H1 (cell line): Measurements from ENCODE around the gene CDCA4. TPM values are rescaled to one million over a fixed set of nuclear protein-coding genes. Genes with fewer than 3 reads are reported as not detected.

Experiments
- GTF2F1 ChIP-seq: IDR thresholded peaks from 2 replicates; pipeline ENCODE4 v1.6.1; 2012; ENCODE audit warnings: low read depth, low read length, improper control_type of control experiment, borderline replicate concordance
- SP1 ChIP-seq: IDR thresholded peaks from 2 replicates; pipeline ENCODE4 v1.6.1; 2011; ENCODE audit warnings: low read depth, low read length
- TAF7 ChIP-seq: optimal IDR thresholded peaks from 2 replicates; pipeline ENCODE3; 2011; ENCODE audit warnings: low read depth, mild to moderate bottlenecking, inconsistent platforms, low read length, moderate library complexity, borderline replicate concordance
- polyA plus RNA-seq, 7 experiments: library from polyadenylated mRNA; depleted of rRNA in 3 of 7; stranded (reverse) in 5 of 7; unstranded in 2 of 7; fragments of >200 nt in 5 of 7; fragments of 200-250 nt in 2 of 7; gene quantifications; 1 replicate in 5 of 7; 2 replicates in 1 of 7; 4 replicates in 1 of 7; pipeline versions ENCODE4 v1.2.1 to v1.2.3, GENCODE V29; 2011 to 2013; ENCODE audit warnings: missing spikeins in 2 of 7, mixed read lengths in 2 of 7
- total RNA-seq: library from RNA; stranded (reverse); fragmentation: NEBNext Ultra II Directional; extraction: Animal tissue kit (Norgen Biotek cat#: 25700); gene quantifications from 2 replicates; pipeline ENCODE4 v1.2.1, GENCODE V29; 2021
- TF ChIP-seq, protein P1 (sequence below): fragments of 300-600 bp; sonication (generic); IDR thresholded peaks from 2 replicates; pipeline ENCODE4 v1.7.1; 2012; ENCODE audit warnings: low read length, moderate library complexity, mild to moderate bottlenecking, inconsistent platforms; ENCODE audit not compliant: insufficient replicate concordance
- TF ChIP-seq, protein P2 (sequence below), 3 experiments: IDR thresholded peaks; 1 replicate in 2 of 3; 2 replicates in 1 of 3; pipeline versions ENCODE4 v1.5.1 to v1.6.1; 2011; ENCODE audit warnings: low read length in 3 of 3, mild to moderate bottlenecking in 3 of 3, inconsistent platforms in 2 of 3, low read depth in 1 of 3, moderate library complexity in 1 of 3; ENCODE audit not compliant: insufficient read depth in 1 of 3; ENCODE audit errors: control extremely low read depth in 1 of 3

Gene CDCA4
- total and polyA plus RNA-seq, 2 of the 8 experiments (the other 6 are each of a cell fraction or from before 2014, with no cell fraction given) = 49.9 to 62.4 TPM

DNA sequence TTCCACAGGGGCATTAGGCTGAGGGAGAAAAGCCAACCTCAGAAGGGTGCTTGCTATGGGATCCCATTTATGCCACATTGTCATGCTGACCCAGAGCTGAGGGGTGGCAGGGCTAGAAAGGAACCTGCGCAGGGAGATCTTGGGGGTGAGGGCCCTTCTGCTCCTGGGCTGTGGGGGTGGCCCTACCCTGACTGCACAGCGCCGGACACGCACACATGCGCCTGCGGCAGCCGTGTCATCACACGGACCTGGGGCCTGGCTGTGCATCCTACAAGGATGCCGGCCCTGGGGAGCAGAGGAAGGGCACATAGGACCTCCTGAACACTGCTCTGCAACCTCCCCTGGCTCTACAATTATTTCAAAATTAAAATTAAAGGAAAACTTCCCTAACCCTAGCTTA, 6.9 kb downstream of the CDCA4 start (continued):
- TF ChIP-seq, protein P1, sequence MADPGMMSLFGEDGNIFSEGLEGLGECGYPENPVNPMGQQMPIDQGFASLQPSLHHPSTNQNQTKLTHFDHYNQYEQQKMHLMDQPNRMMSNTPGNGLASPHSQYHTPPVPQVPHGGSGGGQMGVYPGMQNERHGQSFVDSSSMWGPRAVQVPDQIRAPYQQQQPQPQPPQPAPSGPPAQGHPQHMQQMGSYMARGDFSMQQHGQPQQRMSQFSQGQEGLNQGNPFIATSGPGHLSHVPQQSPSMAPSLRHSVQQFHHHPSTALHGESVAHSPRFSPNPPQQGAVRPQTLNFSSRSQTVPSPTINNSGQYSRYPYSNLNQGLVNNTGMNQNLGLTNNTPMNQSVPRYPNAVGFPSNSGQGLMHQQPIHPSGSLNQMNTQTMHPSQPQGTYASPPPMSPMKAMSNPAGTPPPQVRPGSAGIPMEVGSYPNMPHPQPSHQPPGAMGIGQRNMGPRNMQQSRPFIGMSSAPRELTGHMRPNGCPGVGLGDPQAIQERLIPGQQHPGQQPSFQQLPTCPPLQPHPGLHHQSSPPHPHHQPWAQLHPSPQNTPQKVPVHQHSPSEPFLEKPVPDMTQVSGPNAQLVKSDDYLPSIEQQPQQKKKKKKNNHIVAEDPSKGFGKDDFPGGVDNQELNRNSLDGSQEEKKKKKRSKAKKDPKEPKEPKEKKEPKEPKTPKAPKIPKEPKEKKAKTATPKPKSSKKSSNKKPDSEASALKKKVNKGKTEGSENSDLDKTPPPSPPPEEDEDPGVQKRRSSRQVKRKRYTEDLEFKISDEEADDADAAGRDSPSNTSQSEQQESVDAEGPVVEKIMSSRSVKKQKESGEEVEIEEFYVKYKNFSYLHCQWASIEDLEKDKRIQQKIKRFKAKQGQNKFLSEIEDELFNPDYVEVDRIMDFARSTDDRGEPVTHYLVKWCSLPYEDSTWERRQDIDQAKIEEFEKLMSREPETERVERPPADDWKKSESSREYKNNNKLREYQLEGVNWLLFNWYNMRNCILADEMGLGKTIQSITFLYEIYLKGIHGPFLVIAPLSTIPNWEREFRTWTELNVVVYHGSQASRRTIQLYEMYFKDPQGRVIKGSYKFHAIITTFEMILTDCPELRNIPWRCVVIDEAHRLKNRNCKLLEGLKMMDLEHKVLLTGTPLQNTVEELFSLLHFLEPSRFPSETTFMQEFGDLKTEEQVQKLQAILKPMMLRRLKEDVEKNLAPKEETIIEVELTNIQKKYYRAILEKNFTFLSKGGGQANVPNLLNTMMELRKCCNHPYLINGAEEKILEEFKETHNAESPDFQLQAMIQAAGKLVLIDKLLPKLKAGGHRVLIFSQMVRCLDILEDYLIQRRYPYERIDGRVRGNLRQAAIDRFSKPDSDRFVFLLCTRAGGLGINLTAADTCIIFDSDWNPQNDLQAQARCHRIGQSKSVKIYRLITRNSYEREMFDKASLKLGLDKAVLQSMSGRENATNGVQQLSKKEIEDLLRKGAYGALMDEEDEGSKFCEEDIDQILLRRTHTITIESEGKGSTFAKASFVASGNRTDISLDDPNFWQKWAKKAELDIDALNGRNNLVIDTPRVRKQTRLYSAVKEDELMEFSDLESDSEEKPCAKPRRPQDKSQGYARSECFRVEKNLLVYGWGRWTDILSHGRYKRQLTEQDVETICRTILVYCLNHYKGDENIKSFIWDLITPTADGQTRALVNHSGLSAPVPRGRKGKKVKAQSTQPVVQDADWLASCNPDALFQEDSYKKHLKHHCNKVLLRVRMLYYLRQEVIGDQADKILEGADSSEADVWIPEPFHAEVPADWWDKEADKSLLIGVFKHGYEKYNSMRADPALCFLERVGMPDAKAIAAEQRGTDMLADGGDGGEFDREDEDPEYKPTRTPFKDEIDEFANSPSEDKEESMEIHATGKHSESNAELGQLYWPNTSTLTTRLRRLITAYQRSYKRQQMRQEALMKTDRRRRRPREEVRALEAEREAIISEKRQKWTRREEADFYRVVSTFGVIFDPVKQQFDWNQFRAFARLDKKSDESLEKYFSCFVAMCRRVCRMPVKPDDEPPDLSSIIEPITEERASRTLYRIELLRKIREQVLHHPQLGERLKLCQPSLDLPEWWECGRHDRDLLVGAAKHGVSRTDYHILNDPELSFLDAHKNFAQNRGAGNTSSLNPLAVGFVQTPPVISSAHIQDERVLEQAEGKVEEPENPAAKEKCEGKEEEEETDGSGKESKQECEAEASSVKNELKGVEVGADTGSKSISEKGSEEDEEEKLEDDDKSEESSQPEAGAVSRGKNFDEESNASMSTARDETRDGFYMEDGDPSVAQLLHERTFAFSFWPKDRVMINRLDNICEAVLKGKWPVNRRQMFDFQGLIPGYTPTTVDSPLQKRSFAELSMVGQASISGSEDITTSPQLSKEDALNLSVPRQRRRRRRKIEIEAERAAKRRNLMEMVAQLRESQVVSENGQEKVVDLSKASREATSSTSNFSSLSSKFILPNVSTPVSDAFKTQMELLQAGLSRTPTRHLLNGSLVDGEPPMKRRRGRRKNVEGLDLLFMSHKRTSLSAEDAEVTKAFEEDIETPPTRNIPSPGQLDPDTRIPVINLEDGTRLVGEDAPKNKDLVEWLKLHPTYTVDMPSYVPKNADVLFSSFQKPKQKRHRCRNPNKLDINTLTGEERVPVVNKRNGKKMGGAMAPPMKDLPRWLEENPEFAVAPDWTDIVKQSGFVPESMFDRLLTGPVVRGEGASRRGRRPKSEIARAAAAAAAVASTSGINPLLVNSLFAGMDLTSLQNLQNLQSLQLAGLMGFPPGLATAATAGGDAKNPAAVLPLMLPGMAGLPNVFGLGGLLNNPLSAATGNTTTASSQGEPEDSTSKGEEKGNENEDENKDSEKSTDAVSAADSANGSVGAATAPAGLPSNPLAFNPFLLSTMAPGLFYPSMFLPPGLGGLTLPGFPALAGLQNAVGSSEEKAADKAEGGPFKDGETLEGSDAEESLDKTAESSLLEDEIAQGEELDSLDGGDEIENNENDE = no peak
- TF ChIP-seq TAF7 (no peak), SP1 (no peak), GTF2F1 (no peak)
- TF ChIP-seq, protein P2, sequence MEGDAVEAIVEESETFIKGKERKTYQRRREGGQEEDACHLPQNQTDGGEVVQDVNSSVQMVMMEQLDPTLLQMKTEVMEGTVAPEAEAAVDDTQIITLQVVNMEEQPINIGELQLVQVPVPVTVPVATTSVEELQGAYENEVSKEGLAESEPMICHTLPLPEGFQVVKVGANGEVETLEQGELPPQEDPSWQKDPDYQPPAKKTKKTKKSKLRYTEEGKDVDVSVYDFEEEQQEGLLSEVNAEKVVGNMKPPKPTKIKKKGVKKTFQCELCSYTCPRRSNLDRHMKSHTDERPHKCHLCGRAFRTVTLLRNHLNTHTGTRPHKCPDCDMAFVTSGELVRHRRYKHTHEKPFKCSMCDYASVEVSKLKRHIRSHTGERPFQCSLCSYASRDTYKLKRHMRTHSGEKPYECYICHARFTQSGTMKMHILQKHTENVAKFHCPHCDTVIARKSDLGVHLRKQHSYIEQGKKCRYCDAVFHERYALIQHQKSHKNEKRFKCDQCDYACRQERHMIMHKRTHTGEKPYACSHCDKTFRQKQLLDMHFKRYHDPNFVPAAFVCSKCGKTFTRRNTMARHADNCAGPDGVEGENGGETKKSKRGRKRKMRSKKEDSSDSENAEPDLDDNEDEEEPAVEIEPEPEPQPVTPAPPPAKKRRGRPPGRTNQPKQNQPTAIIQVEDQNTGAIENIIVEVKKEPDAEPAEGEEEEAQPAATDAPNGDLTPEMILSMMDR (IDR thresholded peaks at IDR 0.05; ENCODE audit: control extremely low read depth in 1 of 3, insufficient read depth in 1 of 3, low read depth in 1 of 3, low read length in 3 of 3) = no peak
